Caki2 (cell line): ENCODE measurements around the gene CEL. TPM values are rescaled to one million over a fixed set of nuclear protein-coding genes. Genes with fewer than 3 reads are reported as not detected.
"Not testable (repeated sequence)": the region's sequence is repeated elsewhere in the genome, so short reads cannot be mapped to it uniquely, and the experiment has no call there.

Experiments used
- DNase-seq: peaks from one replicate; pipeline ENCODE4 v3.0.0-alpha.2; 2015; ENCODE audit warnings: low read depth
- in situ Hi-C: cut with HindIII; loops from 2 replicates; pipeline ENCODE4 v1.10.0; 2016; ENCODE audit warnings: low sequenced_read_pairs, low pct_unique_long_range_greater_than_20kb, mixed read lengths
- total RNA-seq: library from RNA; depleted of rRNA; stranded (reverse); fragments of >200 nt; shearing (Covaris generic); gene quantifications from 2 replicates; pipeline ENCODE4 v1.2.3, GENCODE V29; 2014; ENCODE audit warnings: low replicate concordance

The CEL gene
- total RNA-seq, 1 experiment from 2014 or later, result 0.10 TPM

- in situ Hi-C loops, result no loop called here
- DNase-seq, result no peak
These were observed 11.6 kb downstream of the CEL start for GRCh38 chr9:133073086-133074014.

DNA sequence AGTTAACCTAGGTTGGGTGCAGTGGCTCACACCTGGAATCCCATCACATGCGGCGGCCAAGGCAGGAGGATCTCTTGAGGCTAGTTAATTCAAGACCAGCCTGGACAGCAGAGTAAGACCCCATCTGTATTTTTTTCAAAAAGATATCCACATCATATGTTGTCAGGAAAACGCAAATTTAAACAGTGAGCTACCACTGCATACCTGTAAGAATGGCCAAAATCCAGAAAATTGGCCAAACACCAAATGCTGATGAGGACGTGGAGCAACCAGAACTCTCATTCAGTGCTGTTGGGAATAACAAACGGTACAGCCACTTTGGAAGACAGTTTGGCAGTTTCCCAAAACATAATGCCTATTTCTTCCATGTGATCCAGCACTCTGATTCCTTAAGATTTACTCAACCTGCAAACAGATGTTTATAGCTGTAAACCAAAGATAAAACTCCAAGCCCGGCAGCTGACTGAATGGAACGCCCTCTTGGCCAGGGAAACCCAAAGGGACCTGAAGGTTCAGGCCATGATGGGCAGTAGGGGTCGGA, 12.4 kb downstream of the CEL start:
- no peak for DNase-seq
- in situ Hi-C loops, result no loop called here

DNA sequence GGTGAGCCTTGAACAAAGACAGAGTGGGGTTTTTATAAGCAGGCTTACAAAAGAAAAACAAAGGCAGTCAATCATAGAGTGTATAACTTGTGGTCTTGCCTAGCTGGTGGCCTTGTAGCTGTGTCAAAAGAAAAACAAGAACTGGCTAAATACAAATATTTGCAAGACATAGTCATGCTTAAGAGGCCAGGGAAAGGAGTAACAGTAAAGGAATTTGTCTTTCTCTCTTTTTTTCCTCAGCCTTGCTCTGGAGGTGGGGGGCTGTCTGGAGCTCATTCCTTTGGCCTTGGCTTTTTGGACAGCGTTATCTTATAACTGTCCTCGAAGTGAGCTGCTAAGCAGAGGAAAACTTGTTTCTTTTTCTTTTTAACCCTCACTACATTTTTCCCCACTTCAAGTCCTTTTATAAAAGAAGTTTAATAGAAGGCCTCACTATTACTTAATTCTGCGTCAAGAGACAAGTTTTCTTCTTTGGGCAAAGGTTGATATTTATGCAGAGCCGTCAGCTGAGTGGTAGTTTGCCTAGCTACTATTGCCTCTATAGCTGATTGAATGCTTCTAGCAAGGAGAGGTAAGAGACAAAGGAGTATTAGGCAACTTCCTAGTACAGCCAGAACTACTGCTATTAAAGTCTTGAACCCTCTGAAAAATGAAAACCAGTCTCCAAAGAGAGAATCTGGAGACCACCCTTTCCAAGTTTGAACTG, 14.3 kb downstream of the CEL start:
- DNase-seq, result peak; percentile 25
- in situ Hi-C loops, result no loop called here

DNA sequence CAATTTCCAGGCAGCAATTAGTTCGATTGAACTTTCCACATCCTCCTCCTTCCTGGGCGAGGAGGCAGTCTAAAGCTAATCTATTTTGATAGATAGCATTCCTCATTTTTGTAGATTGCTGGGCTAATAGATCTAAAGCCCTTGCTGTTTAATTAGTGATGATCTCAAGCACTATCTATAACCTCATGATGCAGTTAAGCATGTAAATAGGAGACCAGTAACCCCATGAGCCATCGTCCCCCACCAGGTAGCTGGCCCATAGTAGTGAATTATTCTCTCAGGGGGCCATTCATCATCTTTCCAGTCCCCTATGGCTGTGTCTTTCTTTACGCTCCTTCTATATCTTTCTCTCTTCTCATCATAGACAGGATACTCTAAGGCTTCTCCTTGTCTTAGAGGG, 14.9 kb downstream of the CEL start:
- in situ Hi-C loops, result no loop called here
- DNase-seq, result no peak

- in situ Hi-C loops, result no loop called here
- no peak for DNase-seq
These were observed 16.7 kb downstream of the CEL start for GRCh38 chr9:133078486-133078885.

- in situ Hi-C loops, result no loop called here
- DNase-seq, result no peak
These were observed 18.4 kb downstream of the CEL start for GRCh38 chr9:133080161-133080560.

DNA sequence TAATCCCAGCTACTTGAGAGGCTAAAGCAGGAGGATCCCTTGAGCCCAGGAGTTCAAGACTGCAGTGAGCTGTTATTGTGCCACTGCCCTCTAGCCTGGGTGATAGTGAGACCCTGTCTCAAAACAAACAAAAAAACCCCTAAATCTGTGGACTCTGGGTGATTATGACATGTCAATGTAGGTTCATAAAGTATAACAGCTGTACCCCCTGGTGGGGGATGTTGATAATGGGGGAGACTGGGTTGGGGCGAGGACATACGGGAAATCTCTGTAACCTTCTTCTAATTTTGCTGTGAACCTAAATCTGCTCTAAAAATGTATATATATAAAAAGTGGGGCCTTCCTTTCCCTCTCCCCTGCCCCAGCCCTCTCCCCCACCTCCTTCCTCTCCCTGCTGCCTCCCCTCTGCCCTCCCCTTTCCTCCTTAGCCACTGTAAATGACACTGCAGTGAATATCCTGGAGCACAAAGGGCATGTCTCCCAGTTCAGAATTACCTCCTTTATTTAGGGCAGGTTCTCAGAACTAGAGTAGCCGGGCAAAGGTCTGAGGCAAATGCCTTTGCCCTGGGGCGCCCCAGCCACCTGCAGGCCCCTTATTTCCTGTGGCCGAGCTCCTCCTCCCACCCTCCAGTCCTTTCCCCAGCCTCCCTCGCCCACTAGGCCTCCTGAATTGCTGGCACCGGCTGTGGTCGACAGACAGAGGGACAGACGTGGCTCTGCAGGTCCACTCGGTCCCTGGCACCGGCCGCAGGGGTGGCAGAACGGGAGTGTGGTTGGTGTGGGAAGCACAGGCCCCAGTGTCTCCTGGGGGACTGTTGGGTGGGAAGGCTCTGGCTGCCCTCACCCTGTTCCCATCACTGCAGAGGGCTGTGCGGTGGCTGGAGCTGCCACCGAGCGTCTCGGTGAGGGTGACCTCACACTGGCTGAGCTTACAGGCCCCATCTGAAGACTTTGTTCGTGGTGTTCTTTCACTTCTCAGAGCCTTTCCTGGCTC, 19.3 kb downstream of the CEL start:
- in situ Hi-C loops, DNase-seq: not testable (repeated sequence)

DNA sequence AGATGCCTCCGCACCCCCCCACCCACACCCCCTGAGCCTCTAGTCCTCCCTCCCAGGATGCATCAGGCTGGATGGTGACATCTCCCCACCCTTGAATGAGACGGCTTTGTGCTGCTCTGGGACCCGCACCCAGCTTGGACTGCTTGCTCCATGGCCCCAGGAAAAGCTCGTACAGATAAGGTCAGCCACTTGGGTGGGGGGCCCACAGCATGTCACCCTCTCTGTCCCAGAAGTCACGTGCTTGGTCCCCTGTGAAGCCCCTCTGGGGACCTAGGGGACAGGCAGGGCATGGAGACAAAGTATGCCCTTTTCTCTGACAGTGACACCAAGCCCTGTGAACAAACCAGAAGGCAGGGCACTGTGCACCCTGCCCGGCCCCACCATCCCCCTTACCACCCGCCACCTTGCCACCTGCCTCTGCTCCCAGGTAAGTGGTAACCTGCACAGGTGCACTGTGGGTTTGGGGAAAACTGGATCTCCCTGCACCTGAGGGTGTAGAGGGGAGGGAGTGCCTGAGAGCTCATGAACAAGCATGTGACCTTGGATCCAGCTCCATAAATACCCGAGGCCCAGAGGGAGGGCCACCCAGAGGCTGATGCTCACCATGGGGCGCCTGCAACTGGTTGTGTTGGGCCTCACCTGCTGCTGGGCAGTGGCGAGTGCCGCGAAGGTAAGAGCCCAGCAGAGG, 20.3 kb downstream of the CEL start:
- DNase-seq, in situ Hi-C loops: not testable (repeated sequence)

DNA sequence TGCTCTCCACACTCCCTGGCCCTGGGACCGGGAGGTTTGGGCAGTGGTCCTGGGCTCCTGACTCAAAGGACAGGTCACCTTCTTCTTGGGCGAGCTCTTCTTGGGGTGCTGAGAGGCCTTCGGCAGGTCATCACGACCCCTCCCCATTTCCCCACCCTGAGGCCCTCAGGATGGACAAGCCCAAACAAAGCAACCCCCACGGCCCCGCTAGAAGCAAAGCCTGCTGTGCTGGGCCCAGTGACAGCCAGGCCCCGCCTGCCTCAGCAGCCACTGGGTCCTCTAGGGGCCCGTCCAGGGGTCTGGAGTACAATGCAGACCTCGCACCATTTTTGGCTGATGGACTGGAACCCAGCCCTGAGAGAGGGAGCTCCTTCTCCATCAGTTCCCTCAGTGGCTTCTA, 21.9 kb downstream of the CEL start:
- DNase-seq, in situ Hi-C loops: not testable (repeated sequence)

GRCh38 chr9:133086212-133086860, 24.6 kb downstream of the CEL start:
- in situ Hi-C loops, DNase-seq: not testable (repeated sequence)

GRCh38 chr9:133086894-133087293, 25.1 kb downstream of the CEL start:
- DNase-seq, result no peak
- in situ Hi-C loops, result no loop called here

DNA sequence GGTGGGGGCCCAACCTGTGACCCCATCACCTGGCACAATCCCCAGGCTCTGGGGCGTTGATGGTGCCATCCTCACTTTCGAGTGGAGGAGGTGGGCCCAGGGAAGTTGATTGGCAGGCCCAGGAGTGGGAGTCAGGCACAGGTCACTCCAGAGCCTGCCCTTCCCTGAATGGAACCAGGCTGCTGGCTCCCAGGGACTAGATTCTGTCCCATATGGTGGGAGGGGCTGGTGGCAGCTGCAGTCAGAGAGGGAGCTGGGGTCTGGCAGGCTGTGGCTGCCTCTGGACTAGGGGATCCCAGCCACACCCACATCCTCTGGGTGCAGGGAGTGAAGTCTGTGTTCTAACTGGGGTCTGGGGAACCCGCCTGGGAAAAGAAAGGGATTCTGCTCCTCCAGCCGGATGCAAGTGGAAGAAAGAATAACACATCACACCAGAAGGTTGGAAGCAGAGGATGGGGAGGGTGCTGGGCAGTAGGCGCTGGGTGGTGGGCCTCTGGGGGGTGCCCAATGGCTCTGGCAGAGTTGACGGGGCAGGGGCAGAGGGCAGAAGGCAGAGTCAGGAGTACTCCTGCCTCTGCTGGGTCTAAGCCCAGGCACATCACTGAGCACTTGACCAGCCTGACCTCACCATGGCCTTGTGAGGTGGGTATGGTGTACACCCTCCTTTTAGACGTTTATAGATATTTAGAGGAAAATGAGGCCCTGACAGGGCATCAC, 25.8 kb downstream of the CEL start:
- in situ Hi-C loops, result no loop called here
- DNase-seq, result no peak

DNA sequence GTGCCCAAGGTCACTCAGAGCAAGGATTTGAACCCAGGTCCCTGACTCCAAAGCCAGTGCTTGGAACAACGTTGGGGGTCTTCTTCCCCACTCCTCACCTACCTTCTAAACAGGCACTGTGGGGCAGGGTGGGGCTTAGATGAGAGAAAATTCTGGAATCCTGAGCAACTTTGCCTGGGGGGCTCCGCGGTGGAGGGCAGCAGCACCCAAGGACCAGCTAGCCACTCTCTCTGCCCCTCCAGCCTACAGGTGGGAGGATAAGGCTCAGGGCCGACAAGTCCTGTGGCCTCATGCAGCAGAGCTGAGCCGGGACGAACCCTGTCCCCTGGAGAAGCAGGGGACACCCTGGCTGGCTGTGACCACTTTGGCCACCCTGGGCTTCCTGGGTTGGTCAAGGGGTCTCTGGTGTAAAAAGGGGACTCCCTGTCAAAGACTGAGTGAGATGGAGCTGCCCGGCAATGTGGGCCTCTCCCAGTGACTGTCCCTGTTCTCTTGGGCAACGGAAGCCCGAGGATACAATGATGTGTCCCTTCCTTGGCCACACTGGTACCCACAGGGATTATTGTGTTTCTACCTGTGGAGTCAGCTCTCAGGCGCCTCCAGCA, 26.5 kb downstream of the CEL start:
- in situ Hi-C loops, result no loop called here

DNA sequence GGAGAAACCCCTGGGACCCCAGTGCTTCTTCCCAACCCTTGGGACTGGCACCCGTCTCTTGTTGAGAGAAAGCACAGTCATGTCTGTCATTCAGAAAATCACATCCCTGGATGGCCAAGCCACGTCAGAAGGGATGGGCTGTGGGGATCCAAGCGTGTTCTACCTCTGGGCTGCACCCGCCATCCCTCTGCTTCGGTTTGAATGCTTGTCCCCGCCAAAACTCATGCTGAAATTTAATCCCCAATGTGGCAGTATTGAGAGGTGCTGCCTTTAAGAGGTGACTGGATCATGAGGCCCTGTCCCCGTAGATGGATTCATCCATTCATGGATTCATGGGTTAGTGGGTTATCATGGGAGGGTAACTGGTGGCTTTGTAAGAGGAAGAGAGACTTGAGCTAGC, 27.0 kb downstream of the CEL start:
- in situ Hi-C loops, result no loop called here
- no peak for DNase-seq

More for the DNA sequence above, 26.5 kb downstream of the CEL start:
- no peak for DNase-seq

- in situ Hi-C loops, result no loop called here
- DNase-seq, result no peak
These were observed 27.5 kb downstream of the CEL start for GRCh38 chr9:133089271-133089671.

DNA sequence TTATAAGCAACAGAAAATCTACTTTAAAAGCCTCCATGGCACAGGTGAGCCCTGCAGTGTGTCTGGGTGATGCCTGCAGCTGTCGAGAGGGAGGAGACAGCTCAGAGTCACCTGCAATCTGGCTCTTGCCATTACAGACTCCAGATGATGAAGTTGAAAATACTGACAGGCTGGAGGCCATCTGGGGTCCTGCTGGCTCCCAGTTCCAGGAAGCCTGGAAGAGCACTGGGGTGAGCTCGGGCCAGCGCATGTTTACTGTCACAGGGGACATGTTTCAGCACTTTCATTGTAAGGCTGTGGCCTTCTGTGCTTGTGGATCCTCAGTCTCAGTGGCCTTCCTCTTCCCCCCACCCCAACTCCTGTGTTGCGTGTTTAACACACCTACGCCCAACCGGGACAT, 28.4 kb downstream of the CEL start:
- no peak for DNase-seq
- in situ Hi-C loops, result no loop called here
